Central memory CD8-positive, alpha-beta T cell (primary cell): ENCODE data around the gene PHC3.
A peak's percentile ranks its signal among the peaks of the same experiment; 100 is the strongest.
"Not testable (repeated sequence)": the region's sequence is repeated elsewhere in the genome, so short reads cannot be mapped to it uniquely, and the experiment has no call there.

ENCODE experiments used
- ATAC-seq: fragments of 150-1000 bp; cut with Tn5 transposase; replicated peaks from 2 replicates; pipeline ENCODE4 v1.10.0; 2022; ENCODE audit warnings: mild to moderate bottlenecking, moderate FRiP score, moderate number of reproducible peaks; ENCODE audit not compliant: poor library complexity, severe bottlenecking; ENCODE audit errors: extremely low read depth
- DNase-seq, 2 donors: peaks; one replicate each; pipeline ENCODE4 v3.0.0; 2021; ENCODE audit warnings: low spot score in 2 of 2
- H3K27ac Mint-ChIP-seq: one replicate; pipeline ENCODE4 v1.8.0; 2022; ENCODE audit warnings: low read depth, mild to moderate bottlenecking, moderate library complexity, mixed read lengths
- H3K27me3 Mint-ChIP-seq: one replicate; pipeline ENCODE4 v1.8.0; 2022; ENCODE audit warnings: mixed read lengths
- H3K36me3 Mint-ChIP-seq: one replicate; pipeline ENCODE4 v1.8.0; 2022; ENCODE audit warnings: mild to moderate bottlenecking, moderate library complexity, mixed read lengths; ENCODE audit not compliant: insufficient read depth
- H3K4me1 Mint-ChIP-seq: one replicate; pipeline ENCODE4 v1.8.0; 2022; ENCODE audit warnings: mixed read lengths
- H3K4me3 Mint-ChIP-seq: one replicate; pipeline ENCODE4 v1.8.0; 2022; ENCODE audit warnings: mild to moderate bottlenecking, moderate library complexity, mixed read lengths
- H3K9me3 Mint-ChIP-seq: one replicate; pipeline ENCODE4 v1.8.0; 2022; ENCODE audit warnings: mixed read lengths

PHC3 gene

GRCh38 chr3:170206164-170206762 lies 24.7 kb upstream of the PHC3 start:
- not testable (repeated sequence) for H3K27ac Mint-ChIP-seq, DNase-seq, ATAC-seq, H3K4me1 Mint-ChIP-seq, H3K36me3 Mint-ChIP-seq, H3K4me3 Mint-ChIP-seq, H3K9me3 Mint-ChIP-seq
- H3K27me3 Mint-ChIP-seq: peaks cover 48% of the 10 kb centered on the region

- Mint-ChIP-seq H3K27me3 (peaks cover 51% of the 10 kb centered on the region), H3K9me3 (no peaks in the 10 kb centered on the region), H3K27ac (no peak overlapping the region), H3K36me3 (no peaks in the 10 kb centered on the region), H3K4me3 (no peak overlapping the region), H3K4me1 (no peaks in the 10 kb centered on the region)
- ATAC-seq (no peak), DNase-seq (no peak)
These were observed 23.8 kb upstream of the PHC3 start for GRCh38 chr3:170205302-170205701.

- Mint-ChIP-seq H3K27me3 (peaks cover 52% of the 10 kb centered on the region), H3K4me1 (no peaks in the 10 kb centered on the region), H3K4me3 (no peak overlapping the region), H3K27ac (no peak overlapping the region), H3K9me3 (no peaks in the 10 kb centered on the region), H3K36me3 (no peaks in the 10 kb centered on the region)
- DNase-seq: no peak
- ATAC-seq: no peak
These were observed 23.0 kb upstream of the PHC3 start for GRCh38 chr3:170204509-170204908.

GRCh38 chr3:170204023-170204472 lies 22.5 kb upstream of the PHC3 start:
- Mint-ChIP-seq H3K27ac (no peak overlapping the region), H3K4me1 (no peaks in the 10 kb centered on the region), H3K4me3 (no peak overlapping the region), H3K9me3 (no peaks in the 10 kb centered on the region), H3K27me3 (peaks cover 54% of the 10 kb centered on the region), H3K36me3 (no peaks in the 10 kb centered on the region)
- ATAC-seq (no peak), DNase-seq (no peak)

GRCh38 chr3:170203457-170203856 lies 21.9 kb upstream of the PHC3 start:
- H3K4me1 Mint-ChIP-seq: no peaks in the 10 kb centered on the region
- H3K4me3 Mint-ChIP-seq: no peak overlapping the region
- no peaks in the 10 kb centered on the region for H3K36me3 Mint-ChIP-seq
- H3K27me3 Mint-ChIP-seq: peaks cover 59% of the 10 kb centered on the region
- H3K9me3 Mint-ChIP-seq: no peaks in the 10 kb centered on the region
- no peak for DNase-seq
- ATAC-seq: no peak
- H3K27ac Mint-ChIP-seq: no peak overlapping the region

- Mint-ChIP-seq H3K27me3 (peaks cover 55% of the 10 kb centered on the region), H3K36me3 (no peaks in the 10 kb centered on the region), H3K27ac (no peak overlapping the region), H3K4me3 (no peak overlapping the region), H3K4me1 (no peaks in the 10 kb centered on the region), H3K9me3 (no peaks in the 10 kb centered on the region)
- ATAC-seq (no peak), DNase-seq (no peak)
These were observed 20.0 kb upstream of the PHC3 start for GRCh38 chr3:170201527-170201926.

- Mint-ChIP-seq H3K27me3 (peaks cover 50% of the 10 kb centered on the region), H3K36me3 (no peaks in the 10 kb centered on the region), H3K9me3 (no peaks in the 10 kb centered on the region), H3K4me1 (no peaks in the 10 kb centered on the region), H3K27ac (no peak overlapping the region), H3K4me3 (no peak overlapping the region)
- ATAC-seq (no peak), DNase-seq (no peak)
These were observed 19.5 kb upstream of the PHC3 start for GRCh38 chr3:170200987-170201386.

- H3K36me3 Mint-ChIP-seq: no peaks in the 10 kb centered on the region
- peaks cover 20% of the 10 kb centered on the region for H3K27me3 Mint-ChIP-seq
- no peak overlapping the region for H3K27ac Mint-ChIP-seq
- ATAC-seq (no peak), DNase-seq (no peak)
- no peaks in the 10 kb centered on the region for H3K4me1 Mint-ChIP-seq
- H3K4me3 Mint-ChIP-seq: no peak overlapping the region
- no peaks in the 10 kb centered on the region for H3K9me3 Mint-ChIP-seq
These were observed 15.3 kb upstream of the PHC3 start for GRCh38 chr3:170196833-170197232.

GRCh38 chr3:170195759-170196158 lies 14.2 kb upstream of the PHC3 start:
- H3K27me3 Mint-ChIP-seq: peaks cover 20% of the 10 kb centered on the region
- H3K36me3 Mint-ChIP-seq, ATAC-seq, H3K27ac Mint-ChIP-seq, H3K4me1 Mint-ChIP-seq, DNase-seq, H3K9me3 Mint-ChIP-seq, H3K4me3 Mint-ChIP-seq: not testable (repeated sequence)

GRCh38 chr3:170189398-170190256 lies 8.1 kb upstream of the PHC3 start:
- Mint-ChIP-seq H3K9me3 (no peaks in the 10 kb centered on the region), H3K4me3 (no peak overlapping the region), H3K36me3 (no peaks in the 10 kb centered on the region), H3K4me1 (no peaks in the 10 kb centered on the region), H3K27ac (no peak overlapping the region), H3K27me3 (no peaks in the 10 kb centered on the region)
- DNase-seq (no peak), ATAC-seq (no peak)

- Mint-ChIP-seq H3K4me3 (peak overlapping the region; percentile 97), H3K36me3 (peaks cover 49% of the 10 kb centered on the region), H3K4me1 (peaks cover 39% of the 10 kb centered on the region), H3K27ac (peak overlapping the region; percentile 98), H3K27me3 (no peaks in the 10 kb centered on the region), H3K9me3 (no peaks in the 10 kb centered on the region)
- DNase-seq: no peak
- ATAC-seq: peak; percentile 34
These were observed 1.2 kb downstream of the PHC3 start for GRCh38 chr3:170180079-170180907.

- Mint-ChIP-seq H3K36me3 (peaks cover 57% of the 10 kb centered on the region), H3K4me3 (peak overlapping the region; percentile 97), H3K27me3 (no peaks in the 10 kb centered on the region), H3K4me1 (peaks cover 46% of the 10 kb centered on the region), H3K9me3 (no peaks in the 10 kb centered on the region), H3K27ac (peak overlapping the region; percentile 98)
- no peak for DNase-seq
- ATAC-seq: no peak
These were observed 2.1 kb downstream of the PHC3 start for GRCh38 chr3:170179432-170179831.
